Measurements from ENCODE around the gene CRYGA. TPM values are rescaled to one million over a fixed set of nuclear protein-coding genes. Genes with fewer than 3 reads are reported as not detected.
A peak's percentile ranks its signal among the peaks of the same experiment; 100 is the strongest.

CRYGA gene
- total and polyA plus RNA-seq, 2 donors (not counting 1 experiment from before 2014, with no cell fraction given), result not detected

- Histone ChIP-seq H3K4me1 (ENCODE audit: control insufficient read depth in 2 of 2, insufficient read depth in 2 of 2, low read length in 2 of 2) (no peaks in the 10 kb centered on the region), H4K20me1 (ENCODE audit: control insufficient read depth, insufficient read depth, low read length, poor library complexity, severe bottlenecking) (no peaks in the 10 kb centered on the region), H3K36me3 (replicated peaks in 1 of 2; ENCODE audit: control extremely low read depth in 1 of 2, control insufficient read depth in 1 of 2, extremely low read depth in 1 of 2, insufficient read depth in 2 of 2, low read length in 1 of 2) (no peaks in the 10 kb centered on the region), H2AFZ (ENCODE audit: insufficient read depth, low read depth, low read length, poor library complexity, severe bottlenecking) (peak overlapping the region; percentile 17), H3K4me2 (replicated peaks; ENCODE audit: low read depth, low read length, poor library complexity, severe bottlenecking) (no peak overlapping the region), H3K27me3 (replicated peaks in 1 of 4; ENCODE audit: control extremely low read depth in 1 of 4, control insufficient read depth in 3 of 4, insufficient read depth in 4 of 4, low read length in 3 of 4) (peaks cover 0 to 5% (median 0%) of the 10 kb centered on the region in 4 experiments), H3K79me2 (ENCODE audit: control insufficient read depth, insufficient read depth, low read length) (no peaks in the 10 kb centered on the region), H3K9me3 (ENCODE audit: control extremely low read depth in 1 of 3, control insufficient read depth in 2 of 3, insufficient read depth in 1 of 3, low read length in 2 of 3) (no peaks in the 10 kb centered on the region), H3K4me3 (ENCODE audit: control extremely low read depth in 1 of 5, extremely low read depth in 1 of 5, insufficient read depth in 1 of 5, low read depth in 2 of 5, low read length in 4 of 5) (no peak overlapping the region), H3K9ac (ENCODE audit: low read length) (no peak overlapping the region), H3K27ac (ENCODE audit: low read length in 2 of 2) (no peak overlapping the region)
- Mint-ChIP-seq H3K27ac (no peak overlapping the region), H3K27me3 (peaks cover 21% of the 10 kb centered on the region), H3K4me3 (no peak overlapping the region), H3K9me3 (ENCODE audit: insufficient read depth) (no peaks in the 10 kb centered on the region), H3K4me1 (peaks cover 3% of the 10 kb centered on the region)
- peak; percentile 68 for DNase-seq
- ChIA-PET CTCF (interaction anchor here (0.6 to 2.3 kb wide), 19 partner anchors 8 to 1156 kb away, joined by 3 to 21 read pairs (median 4); partner anchors contain the start of genes C2orf80, CRYGA and IDH1), POLR2A (no interaction called here)
- intact Hi-C loops (cut with micrococcal nuclease), result loop anchor here (1.0 to 5.0 kb wide), 2 partner anchors 79 to 92 kb away; partner anchors contain the start of gene PIKFYVE
- ATAC-seq (ENCODE audit: low read depth), result peak; percentile 90
- 66% methylated on average over 13 of the region's 21 CpGs for WGBS (ENCODE audit: insufficient coverage)
- TF ChIP-seq CTCF (IDR thresholded peaks at IDR 0.05), result peak; percentile 91
- TF ChIP-seq EZH2 (IDR thresholded peaks at IDR 0.05; ENCODE audit: borderline replicate concordance, insufficient read depth, low read depth, low read length, poor library complexity, severe bottlenecking), result no peak
These were observed 11.9 kb upstream of the CRYGA start for GRCh38 chr2:208175069-208175839.

- no peak for ATAC-seq (ENCODE audit: low read depth)
- Histone ChIP-seq H3K36me3 (replicated peaks in 1 of 2; ENCODE audit: control extremely low read depth in 1 of 2, control insufficient read depth in 1 of 2, extremely low read depth in 1 of 2, insufficient read depth in 2 of 2, low read length in 1 of 2) (no peaks in the 10 kb centered on the region), H2AFZ (ENCODE audit: insufficient read depth, low read depth, low read length, poor library complexity, severe bottlenecking) (no peak overlapping the region), H3K4me2 (replicated peaks; ENCODE audit: low read depth, low read length, poor library complexity, severe bottlenecking) (no peak overlapping the region), H3K27me3 (replicated peaks in 1 of 4; ENCODE audit: control extremely low read depth in 1 of 4, control insufficient read depth in 3 of 4, insufficient read depth in 4 of 4, low read length in 3 of 4) (peaks cover 0 to 5% (median 0%) of the 10 kb centered on the region in 4 experiments), H4K20me1 (ENCODE audit: control insufficient read depth, insufficient read depth, low read length, poor library complexity, severe bottlenecking) (no peaks in the 10 kb centered on the region), H3K27ac (ENCODE audit: low read length in 2 of 2) (no peak overlapping the region), H3K9me3 (ENCODE audit: control extremely low read depth in 1 of 3, control insufficient read depth in 2 of 3, insufficient read depth in 1 of 3, low read length in 2 of 3) (no peaks in the 10 kb centered on the region), H3K4me1 (ENCODE audit: control insufficient read depth in 2 of 2, insufficient read depth in 2 of 2, low read length in 2 of 2) (no peaks in the 10 kb centered on the region), H3K9ac (ENCODE audit: low read length) (no peak overlapping the region), H3K4me3 (ENCODE audit: control extremely low read depth in 1 of 5, extremely low read depth in 1 of 5, insufficient read depth in 1 of 5, low read depth in 2 of 5, low read length in 4 of 5) (no peak overlapping the region), H3K79me2 (ENCODE audit: control insufficient read depth, insufficient read depth, low read length) (no peaks in the 10 kb centered on the region)
- no peak overlapping the region for H3K27ac Mint-ChIP-seq
- intact Hi-C loops (cut with micrococcal nuclease), result no loop called here
- CTCF ChIA-PET, result interaction anchor here (2.3 kb wide), 1 partner anchor 16 kb away, joined by 6 read pairs; no protein-coding TSS in a partner anchor
- POLR2A ChIA-PET, result no interaction called here
- H3K4me1 Mint-ChIP-seq, result peaks cover 3% of the 10 kb centered on the region
- DNase-seq, result no peak
- peaks cover 27% of the 10 kb centered on the region for H3K27me3 Mint-ChIP-seq
- TF ChIP-seq EZH2 (IDR thresholded peaks at IDR 0.05; ENCODE audit: borderline replicate concordance, insufficient read depth, low read depth, low read length, poor library complexity, severe bottlenecking) (no peak), CTCF (IDR thresholded peaks at IDR 0.05) (no peak)
- no peaks in the 10 kb centered on the region for H3K9me3 Mint-ChIP-seq (ENCODE audit: insufficient read depth)
- WGBS (ENCODE audit: insufficient coverage), result 95% methylated on average over 8 of the region's 9 CpGs
- no peak overlapping the region for H3K4me3 Mint-ChIP-seq
These were observed 10.8 kb upstream of the CRYGA start for GRCh38 chr2:208174144-208174543.

Data from B cell (primary cell).